HG03097 (cell line): ENCODE measurements around the gene UCK2.

Source experiments
- ATAC-seq: cut with Tn5 transposase; IDR thresholded peaks from one replicate; pipeline ENCODE4 v1.9.1; 2021; ENCODE audit not compliant: unreplicated experiment, low FRiP score

Gene UCK2

GRCh38 chr1:165833358-165833757 lies 5.9 kb downstream of the UCK2 start:
- no peak for ATAC-seq

DNA sequence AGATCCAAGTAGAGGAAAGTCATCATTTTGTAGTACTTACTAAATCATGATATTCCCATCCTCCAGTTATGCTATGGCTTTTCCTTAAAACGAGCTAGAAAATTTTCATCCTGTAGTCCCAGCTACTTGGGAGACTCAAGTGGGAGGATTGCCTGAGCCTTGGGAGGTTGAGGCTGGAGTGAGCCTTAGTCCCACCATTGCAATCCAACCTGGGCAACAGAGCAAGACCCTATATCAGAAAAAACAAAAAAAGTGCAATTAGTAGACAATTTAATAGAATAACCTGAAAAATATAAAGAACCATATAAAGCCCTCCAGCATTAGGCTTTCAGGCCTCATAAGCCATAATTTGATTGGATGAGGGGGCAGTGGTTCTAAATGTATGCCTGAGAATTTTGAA lies 6.8 kb downstream of the UCK2 start:
- no peak for ATAC-seq

GRCh38 chr1:165834881-165835280 lies 7.5 kb downstream of the UCK2 start:
- ATAC-seq, result no peak

- ATAC-seq, result no peak
These were observed 9.5 kb downstream of the UCK2 start for GRCh38 chr1:165836664-165837482.

- ATAC-seq, result no peak
These were observed 10.5 kb downstream of the UCK2 start for GRCh38 chr1:165837838-165838364.

- no peak for ATAC-seq
These were observed 13.0 kb downstream of the UCK2 start for GRCh38 chr1:165840423-165840822.

DNA sequence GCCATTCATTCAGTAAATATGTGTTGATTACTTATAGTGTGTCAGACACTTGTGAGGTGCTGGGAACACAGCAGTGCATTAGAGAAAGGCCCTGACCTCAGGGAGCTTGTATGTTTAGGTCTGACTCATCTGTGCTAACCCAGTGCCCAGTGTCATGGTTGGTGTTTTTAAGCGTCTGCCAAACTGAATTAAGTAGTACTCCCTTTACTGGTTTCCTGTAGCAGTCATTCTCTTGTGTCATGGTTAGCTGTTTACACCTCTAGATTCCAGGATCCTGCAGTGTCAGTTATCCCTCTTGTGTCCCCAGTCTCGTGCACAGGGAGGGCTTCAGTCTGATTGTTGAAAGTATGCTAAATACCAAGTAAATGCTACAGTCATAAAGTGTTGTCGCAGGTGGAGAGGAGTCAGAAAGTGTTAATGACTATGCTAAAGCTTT lies 14.2 kb downstream of the UCK2 start:
- peak; percentile 32 for ATAC-seq

DNA sequence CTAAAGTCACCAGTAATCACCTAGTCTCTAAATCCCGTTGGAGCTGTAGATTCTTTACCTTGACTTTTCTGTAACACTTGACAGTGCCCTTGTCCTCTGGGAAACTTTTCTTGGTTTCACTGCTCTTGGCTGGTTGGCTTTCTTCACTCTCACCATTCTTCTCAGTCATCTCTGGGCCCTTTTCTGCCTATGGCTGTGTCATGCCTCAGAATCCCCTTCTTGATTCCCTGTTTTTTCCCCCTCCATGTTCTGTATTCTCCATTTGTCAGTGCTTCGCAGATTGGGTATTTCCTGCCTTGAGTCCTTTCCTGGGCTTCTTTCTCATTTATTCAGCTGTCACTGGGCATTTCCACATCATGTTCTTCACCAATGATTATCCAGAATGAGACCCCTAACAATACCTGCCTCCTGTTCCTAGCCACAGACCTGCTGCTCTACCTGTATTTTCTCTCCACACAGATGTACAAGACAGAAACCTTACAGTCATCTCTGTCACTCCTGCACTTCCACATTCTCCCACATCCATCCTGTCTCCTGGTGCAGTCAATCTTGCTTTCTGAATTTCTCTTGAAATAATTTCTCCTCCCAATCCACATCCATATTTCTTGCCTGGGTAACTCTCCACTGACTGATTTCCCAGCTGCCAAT lies 14.7 kb downstream of the UCK2 start:
- peak; percentile 19 for ATAC-seq

GRCh38 chr1:165842671-165843129 lies 15.3 kb downstream of the UCK2 start:
- ATAC-seq, result peak; percentile 68

DNA sequence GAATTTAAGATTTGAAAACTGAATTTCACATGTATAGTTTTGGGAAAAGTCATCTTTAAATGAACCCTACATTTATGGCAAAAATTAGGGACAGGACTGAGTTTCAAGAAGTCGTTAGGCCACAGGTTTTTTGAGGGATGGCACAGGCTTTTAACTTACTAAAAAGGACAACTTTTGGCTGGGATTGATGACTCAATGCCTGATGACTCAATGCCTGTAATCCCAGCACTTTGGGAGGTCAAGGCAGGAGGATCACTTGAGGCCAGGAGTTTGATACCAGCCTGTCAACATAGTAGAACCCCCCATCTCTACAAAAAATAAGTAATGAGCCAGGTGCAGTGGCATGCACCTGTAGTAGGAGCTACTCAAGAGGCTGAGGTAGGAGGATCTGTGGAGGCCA lies 15.9 kb downstream of the UCK2 start:
- no peak for ATAC-seq

DNA sequence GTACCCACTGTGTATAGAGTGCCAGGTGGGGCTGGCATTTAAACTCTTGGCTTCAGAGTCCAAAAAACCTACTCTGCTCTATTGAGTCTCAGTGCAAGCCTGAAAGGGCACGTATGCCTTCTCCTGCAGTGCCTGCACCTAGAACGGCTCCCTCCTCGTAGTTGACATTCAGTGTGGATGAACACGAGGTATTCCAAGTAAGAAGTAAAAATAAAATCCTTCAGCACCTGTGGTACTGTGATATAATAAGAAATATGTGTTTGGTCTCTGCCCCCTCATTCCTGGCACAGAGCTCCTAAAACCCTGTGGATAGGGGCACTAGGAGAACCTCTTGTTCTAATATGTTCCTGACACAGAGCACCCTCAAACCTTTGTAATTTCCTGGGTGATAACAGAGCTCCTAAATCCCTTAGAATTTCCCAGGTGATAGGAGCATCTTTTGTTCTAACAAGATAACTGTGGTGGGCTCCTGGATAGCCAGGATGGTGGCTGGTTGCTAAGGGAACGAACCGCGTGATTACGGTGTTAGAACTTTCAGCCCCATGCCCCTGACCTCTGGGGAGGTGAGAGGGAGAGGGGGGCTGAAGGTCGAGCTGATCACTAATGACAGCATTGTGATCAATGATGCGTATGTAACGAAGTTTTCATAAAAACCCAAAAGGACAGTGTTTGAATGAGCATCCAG lies 16.8 kb downstream of the UCK2 start:
- ATAC-seq, result no peak

DNA sequence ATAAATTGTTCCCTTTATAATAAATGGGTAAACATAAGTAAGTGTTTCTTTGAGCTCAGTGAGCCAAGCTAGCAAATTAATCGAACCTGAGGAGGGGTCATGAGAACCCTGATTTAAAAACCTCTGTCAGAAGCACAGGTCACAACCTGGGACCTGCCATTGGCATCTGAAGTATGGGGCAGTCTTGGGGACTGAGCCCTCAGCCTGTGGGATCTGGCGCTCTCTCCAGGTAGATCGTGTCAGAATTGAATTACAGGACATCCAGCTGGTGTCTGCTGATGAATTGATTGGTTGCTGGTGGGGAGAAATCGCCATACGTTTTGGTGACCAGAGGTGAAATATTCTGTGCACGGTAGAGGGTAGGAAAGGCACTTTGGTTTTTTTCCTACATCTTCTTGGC lies 17.5 kb downstream of the UCK2 start:
- no peak for ATAC-seq

DNA sequence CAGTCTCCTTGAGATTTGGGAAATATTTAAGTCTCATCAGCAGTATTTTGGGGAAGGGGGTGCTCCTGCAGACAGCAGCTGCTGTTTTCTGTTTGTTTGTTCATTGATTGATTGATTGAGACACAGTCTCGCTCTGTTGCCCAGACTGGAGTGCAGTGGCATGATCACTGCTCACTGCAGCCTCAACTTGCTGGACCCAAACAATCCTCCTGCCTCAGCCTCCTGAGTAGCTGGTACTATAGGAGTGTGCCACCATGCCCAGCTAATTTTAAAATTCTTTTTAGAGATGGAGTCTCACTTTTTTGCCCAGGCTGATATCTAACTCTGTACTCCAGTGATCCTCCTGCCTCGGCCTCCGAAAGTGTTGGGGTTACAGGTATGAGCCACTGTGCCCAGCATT lies 18.2 kb downstream of the UCK2 start:
- ATAC-seq, result no peak

- ATAC-seq, result no peak
These were observed 18.8 kb downstream of the UCK2 start for GRCh38 chr1:165845992-165846748.

- ATAC-seq, result no peak
These were observed 20.1 kb downstream of the UCK2 start for GRCh38 chr1:165847486-165847885.

DNA sequence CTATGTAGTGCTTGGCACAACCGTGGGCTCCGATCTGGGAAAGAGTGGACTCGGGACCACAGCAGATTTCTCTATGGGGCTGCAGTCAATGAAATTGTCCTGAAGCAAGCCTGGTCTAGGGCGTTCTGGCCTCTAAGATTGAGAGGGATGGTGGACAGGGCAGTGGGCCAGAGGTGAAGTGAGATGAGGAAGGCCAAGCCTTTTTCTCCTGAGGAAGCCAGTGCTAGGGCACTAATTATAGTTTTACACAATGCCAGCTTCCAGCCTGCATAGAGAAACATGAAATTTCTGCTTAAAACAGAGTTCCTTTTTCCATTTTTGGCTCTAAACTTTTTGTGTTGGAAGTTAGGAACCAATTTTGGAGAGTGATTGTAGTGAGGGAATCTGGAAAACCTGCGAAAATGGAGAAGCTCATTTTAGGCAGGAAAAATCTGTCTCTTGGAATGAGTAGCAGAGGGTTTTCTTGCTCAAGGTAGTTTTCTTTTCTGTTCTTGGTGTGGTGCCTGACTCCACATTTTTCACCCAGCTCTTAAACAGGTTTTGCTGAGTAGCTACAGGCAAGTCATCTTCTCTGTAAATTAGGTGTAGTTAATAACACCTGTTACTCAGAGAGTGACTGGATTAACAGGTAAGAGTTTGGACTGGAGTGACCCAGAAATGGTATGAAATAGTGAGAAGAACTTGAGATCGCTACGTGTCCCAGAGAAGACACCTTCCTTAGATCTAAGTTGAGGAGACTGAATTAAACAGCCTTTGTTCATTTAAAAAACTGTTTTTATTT lies 22.1 kb downstream of the UCK2 start:
- no peak for ATAC-seq

DNA sequence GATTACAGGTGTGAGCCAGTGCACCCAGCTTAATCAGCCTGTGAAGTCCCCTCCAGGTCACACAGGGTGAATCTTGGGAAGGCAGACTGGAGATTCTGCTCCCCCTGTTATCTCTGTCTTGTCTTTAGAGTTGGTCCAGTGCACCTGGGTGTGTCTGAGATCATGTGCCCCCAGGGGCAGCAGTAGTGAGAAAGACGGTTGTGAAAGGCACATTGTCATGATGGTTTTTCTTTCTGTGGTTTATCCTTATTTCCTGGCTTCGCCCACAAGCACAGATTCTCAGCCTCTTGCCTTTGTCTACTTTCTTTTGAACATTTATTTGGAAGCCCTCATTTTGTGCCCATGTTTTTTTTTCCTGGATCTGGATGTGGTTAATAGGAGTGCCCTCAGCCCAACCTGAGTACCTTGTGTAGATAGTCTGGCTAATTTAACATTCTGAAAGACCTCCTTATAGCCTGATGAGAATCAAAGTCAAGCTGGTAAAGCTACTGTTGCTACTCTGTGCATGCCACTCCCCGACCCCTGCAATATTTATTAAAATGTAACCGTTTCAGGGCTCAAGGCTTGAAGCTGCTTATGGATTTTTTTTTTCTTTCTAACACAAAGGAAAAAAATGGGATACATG lies 23.7 kb downstream of the UCK2 start:
- ATAC-seq, result peak; percentile 74

- no peak for ATAC-seq
These were observed 25.5 kb downstream of the UCK2 start for GRCh38 chr1:165852871-165853270.

DNA sequence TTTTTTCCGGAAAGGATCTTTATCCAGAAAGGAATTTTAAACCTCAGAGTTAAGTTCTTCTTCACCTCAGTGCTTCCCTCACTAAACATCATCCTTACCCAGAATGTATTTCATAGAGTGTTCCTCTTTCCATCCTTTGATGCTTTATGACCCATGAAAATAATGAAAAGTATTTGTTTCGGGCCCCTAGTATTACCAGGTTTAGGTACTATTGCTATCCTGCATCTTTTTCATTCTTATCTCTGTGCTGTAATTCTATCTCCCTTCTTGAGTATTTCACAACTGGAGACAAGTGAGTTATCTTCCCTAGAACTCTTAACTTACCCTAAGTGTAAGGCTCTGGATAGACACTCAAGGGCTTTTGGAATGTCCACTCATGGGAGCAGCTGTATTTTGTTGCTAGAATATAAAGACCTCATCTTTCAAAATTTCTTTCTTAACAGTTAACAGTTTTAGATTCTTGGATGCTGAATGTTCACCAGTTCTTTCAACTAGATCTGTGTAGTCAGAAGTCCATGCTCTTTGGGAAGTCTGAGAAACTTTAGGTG lies 26.2 kb downstream of the UCK2 start:
- ATAC-seq, result no peak
